Measurements from ENCODE around the gene THBS1.

The THBS1 gene

DNA sequence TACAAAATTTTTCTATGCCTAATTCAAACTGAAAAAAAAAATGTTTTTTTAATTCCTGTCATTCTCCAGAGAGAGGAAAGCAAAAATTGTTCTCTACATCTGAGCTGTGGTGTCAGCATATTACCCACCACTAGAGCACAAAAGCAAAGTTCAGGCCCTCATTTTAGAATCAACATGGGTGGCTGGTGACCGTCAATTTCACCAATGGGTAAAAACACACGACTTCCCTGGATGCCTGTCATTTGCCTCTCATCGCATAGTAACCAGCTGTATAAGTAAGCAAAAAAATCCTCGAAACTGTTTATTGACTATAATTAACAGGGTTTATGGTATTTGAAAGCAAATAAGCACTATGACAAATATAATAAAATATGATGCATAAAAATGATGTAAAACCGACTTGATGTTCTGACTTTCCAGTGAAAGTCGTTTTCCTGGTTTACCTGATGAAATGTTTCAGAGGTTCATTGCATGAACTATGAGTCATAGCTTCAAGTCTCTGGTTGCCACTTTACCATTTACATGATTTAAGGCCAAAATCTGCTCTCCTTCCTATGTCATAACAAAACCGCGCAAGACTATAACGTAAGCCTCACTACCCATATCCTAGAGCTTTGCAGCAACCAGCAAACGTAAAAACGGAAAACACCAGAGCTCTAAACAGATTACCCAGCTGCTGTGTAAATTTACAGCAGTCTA lies 60.5 kb downstream of the THBS1 start:
- no peak for DNase-seq

GRCh38 chr15:39642011-39642640 lies 61.2 kb downstream of the THBS1 start:
- DNase-seq = no peak

GRCh38 chr15:39643727-39644126 lies 62.8 kb downstream of the THBS1 start:
- no peak for DNase-seq

DNA sequence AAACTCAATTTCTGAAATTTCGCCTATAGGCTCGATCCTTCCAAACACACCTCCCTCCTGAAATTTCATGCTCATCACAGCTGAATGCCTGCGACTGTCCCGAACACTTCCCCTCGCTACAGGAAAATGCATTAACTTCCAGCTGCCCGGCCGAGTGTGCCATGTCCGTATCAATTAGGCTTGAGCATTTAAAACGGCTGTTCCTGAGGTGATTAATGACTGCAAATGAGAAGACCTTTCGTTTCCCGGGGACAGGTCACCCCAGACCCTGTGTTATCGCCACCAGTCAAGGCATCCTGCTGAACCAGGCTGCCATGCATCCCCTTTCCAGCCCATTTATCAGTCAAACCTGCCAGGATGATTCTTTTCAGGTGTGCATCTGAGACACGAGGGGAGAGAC lies 63.3 kb downstream of the THBS1 start:
- DNase-seq = no peak

DNA sequence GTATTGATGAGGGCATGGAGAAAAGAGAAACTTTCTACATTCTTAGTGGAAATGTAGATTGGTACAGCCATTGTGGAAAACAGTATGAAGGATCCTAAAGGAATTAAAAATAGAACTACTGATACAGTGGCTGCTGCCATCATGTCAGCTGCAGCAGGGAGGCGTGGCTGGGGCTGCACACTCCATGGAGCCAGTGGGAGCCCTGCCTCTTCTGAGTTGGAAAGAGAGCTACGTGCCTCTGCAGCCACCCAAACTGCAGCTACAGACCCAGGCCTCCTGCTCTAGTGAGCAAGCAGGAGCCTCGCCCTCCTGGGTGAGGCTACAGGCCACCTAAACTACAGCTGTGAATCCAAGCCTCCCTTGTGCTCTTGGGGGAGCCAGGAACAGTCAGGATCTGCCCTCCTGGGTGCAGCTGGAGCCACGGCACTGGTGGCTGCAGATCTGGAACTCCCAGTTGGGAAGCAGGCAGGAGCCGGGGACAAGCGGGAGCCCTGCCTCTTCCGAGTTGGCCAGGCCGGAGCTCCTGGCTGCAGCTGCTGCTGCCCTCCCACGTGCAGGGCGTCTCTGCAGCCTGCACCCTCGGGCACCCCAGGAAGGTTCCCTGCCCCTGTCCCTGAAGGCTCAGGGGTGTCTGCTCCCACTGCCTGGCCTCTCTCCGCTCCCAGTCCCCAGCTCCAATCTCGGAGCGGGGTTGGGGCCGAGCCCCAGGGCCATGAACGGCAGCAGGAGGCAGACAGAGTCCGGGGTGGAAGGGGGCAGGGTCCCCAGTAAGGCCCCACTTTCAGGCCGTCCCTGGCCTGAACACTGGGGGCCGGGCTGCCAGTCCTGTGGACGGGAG lies 64.5 kb downstream of the THBS1 start:
- DNase-seq = no peak

DNA sequence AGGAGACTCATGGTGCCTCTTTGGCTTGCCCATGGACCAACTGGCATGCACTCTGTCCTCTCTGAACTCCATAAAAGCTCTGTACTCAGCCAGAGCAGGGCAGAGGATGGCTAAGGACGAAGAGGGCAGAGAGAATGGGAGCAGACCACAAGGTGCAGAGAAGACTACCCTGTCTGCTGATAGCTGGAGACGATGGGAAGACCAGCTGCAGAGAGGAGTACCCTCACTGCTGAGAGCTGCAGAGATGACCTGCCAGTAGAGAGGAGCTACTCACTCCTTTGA lies 65.0 kb downstream of the THBS1 start:
- no peak for DNase-seq

DNA sequence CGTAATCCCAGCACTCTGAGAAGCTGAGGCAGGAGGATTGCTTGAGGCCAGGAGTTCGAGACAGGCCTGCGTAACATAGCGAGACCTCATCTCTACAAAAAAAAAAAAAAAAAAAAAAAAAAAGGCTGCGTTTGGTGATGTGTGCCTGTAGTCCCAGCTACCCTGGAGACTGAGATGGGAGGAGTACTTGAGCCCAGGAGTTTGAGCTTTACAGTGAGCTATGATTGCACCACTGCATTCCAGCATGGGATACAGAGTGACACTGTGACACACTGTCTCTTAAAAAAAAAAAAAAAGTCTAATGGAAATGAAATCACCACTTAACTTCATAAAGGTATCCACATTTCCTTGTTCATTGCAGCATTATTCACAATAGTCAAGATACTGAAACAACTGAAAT lies 65.5 kb downstream of the THBS1 start:
- no peak for DNase-seq

Data from cortex of kidney (tissue), 1 donor.